Tibial nerve (tissue), 3 donors: ENCODE results near the gene GBP5.

ENCODE experiments used
- POLR2A ChIP-seq, 2 donors: fragments of 450-650 bp; IDR thresholded peaks; one replicate each; pipeline ENCODE4 v1.6.1; 2017; ENCODE audit warnings: antibody characterized with exemption in 2 of 2, mild to moderate bottlenecking in 2 of 2, moderate library complexity in 2 of 2
- TF ChIP-seq, protein P1 (sequence below), 5 experiments: fragments of 200-600 bp in 3 of 5; fragments of 450-650 bp in 2 of 5; sonication (generic) in 3 of 5; IDR thresholded peaks; one replicate each; pipeline ENCODE4 v1.5.1; 2016 to 2019; ENCODE audit warnings: antibody characterized with exemption in 5 of 5, mild to moderate bottlenecking in 3 of 5, moderate library complexity in 2 of 5

DNA sequence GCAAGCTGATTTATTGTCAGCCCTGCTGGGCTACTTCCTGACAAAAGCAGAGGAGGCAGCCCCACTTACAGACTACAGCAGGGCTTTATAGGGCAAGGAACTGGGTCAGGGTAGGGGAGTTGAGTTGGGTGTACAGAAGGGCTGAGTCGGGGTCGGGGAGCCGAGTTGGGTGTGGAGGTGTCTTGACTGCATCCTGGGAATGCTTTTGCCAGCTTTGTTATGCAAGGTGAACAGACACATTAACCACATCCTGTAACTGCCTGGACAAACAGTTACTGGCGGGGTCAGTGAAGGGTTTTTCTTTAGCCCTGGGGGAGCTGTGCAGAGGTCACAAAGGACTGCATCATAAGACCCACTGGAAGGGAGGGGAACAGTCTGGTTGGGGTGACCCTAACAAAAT, 39.1 kb upstream of the GBP5 start:
- TF ChIP-seq, protein P1, sequence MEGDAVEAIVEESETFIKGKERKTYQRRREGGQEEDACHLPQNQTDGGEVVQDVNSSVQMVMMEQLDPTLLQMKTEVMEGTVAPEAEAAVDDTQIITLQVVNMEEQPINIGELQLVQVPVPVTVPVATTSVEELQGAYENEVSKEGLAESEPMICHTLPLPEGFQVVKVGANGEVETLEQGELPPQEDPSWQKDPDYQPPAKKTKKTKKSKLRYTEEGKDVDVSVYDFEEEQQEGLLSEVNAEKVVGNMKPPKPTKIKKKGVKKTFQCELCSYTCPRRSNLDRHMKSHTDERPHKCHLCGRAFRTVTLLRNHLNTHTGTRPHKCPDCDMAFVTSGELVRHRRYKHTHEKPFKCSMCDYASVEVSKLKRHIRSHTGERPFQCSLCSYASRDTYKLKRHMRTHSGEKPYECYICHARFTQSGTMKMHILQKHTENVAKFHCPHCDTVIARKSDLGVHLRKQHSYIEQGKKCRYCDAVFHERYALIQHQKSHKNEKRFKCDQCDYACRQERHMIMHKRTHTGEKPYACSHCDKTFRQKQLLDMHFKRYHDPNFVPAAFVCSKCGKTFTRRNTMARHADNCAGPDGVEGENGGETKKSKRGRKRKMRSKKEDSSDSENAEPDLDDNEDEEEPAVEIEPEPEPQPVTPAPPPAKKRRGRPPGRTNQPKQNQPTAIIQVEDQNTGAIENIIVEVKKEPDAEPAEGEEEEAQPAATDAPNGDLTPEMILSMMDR (IDR thresholded peaks at IDR 0.05): no peak
- no peak for TF ChIP-seq POLR2A (IDR thresholded peaks at IDR 0.05)
